Glutamatergic neuron (in vitro differentiated cells): Measurements from ENCODE around the gene FRAS1. TPM values are rescaled to one million over a fixed set of nuclear protein-coding genes. Genes with fewer than 3 reads are reported as not detected.

Source experiments
- DNase-seq: peaks from one replicate; pipeline ENCODE4 v3.0.0; 2022
- H3K27ac Mint-ChIP-seq: one replicate; pipeline ENCODE4 v1.8.0; 2020; ENCODE audit warnings: mild to moderate bottlenecking, mixed read lengths, inconsistent platforms; ENCODE audit not compliant: unreplicated experiment
- H3K27me3 Mint-ChIP-seq: one replicate; pipeline ENCODE4 v1.8.0; 2020; ENCODE audit warnings: mild to moderate bottlenecking, moderate library complexity, mixed read lengths, inconsistent platforms; ENCODE audit not compliant: unreplicated experiment
- H3K36me3 Mint-ChIP-seq: one replicate; pipeline ENCODE4 v1.8.0; 2020; ENCODE audit warnings: mild to moderate bottlenecking, mixed read lengths, inconsistent platforms; ENCODE audit not compliant: unreplicated experiment
- H3K4me1 Mint-ChIP-seq: one replicate; pipeline ENCODE4 v1.8.0; 2020; ENCODE audit warnings: mild to moderate bottlenecking, low read depth, mixed read lengths, inconsistent platforms; ENCODE audit not compliant: unreplicated experiment
- H3K4me3 Mint-ChIP-seq: one replicate; pipeline ENCODE4 v1.8.0; 2020; ENCODE audit warnings: mild to moderate bottlenecking, mixed read lengths, inconsistent platforms; ENCODE audit not compliant: unreplicated experiment
- H3K9me3 Mint-ChIP-seq: one replicate; pipeline ENCODE4 v1.8.0; 2020; ENCODE audit warnings: mild to moderate bottlenecking, moderate library complexity, mixed read lengths, inconsistent platforms; ENCODE audit not compliant: unreplicated experiment
- total RNA-seq: library from RNA; stranded (reverse); fragmentation: NEBNext Ultra II Directional; extraction: Animal tissue kit (Norgen Biotek cat#: 25700); gene quantifications from one replicate; pipeline ENCODE4 v1.2.1, GENCODE V29; 2021; ENCODE audit not compliant: unreplicated experiment
- TF ChIP-seq, protein P1 (sequence below): fragments of 200-600 bp; sonication (generic); IDR thresholded peaks from one replicate; pipeline ENCODE4 v1.5.0; 2021; ENCODE audit not compliant: partially characterized antibody, unreplicated experiment

The FRAS1 gene
- total RNA-seq, 1 donor from 2014 or later: 18.7 TPM

DNA sequence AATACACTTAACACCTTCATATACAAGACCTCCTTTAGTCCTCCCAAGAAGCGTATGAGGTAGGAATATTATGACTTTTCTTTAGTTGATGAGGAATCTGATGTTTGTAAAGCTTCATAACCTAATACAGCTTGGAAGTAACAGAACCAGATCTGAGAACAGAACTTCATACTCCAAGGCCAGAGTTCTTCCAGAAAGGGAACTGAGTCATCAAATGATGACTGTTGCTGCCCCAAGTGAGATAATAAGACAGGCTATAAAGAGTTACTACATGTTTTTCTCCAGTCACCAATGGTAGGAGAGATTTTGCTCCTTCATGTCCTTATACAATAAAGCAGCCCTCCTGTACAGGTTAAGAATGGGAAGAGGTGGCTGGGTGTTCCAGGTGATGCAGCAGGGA, 420.2 kb downstream of the FRAS1 start:
- H3K4me1 Mint-ChIP-seq: no peaks in the 10 kb centered on the region
- TF ChIP-seq, protein P1, sequence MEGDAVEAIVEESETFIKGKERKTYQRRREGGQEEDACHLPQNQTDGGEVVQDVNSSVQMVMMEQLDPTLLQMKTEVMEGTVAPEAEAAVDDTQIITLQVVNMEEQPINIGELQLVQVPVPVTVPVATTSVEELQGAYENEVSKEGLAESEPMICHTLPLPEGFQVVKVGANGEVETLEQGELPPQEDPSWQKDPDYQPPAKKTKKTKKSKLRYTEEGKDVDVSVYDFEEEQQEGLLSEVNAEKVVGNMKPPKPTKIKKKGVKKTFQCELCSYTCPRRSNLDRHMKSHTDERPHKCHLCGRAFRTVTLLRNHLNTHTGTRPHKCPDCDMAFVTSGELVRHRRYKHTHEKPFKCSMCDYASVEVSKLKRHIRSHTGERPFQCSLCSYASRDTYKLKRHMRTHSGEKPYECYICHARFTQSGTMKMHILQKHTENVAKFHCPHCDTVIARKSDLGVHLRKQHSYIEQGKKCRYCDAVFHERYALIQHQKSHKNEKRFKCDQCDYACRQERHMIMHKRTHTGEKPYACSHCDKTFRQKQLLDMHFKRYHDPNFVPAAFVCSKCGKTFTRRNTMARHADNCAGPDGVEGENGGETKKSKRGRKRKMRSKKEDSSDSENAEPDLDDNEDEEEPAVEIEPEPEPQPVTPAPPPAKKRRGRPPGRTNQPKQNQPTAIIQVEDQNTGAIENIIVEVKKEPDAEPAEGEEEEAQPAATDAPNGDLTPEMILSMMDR: no peak
- H3K4me3 Mint-ChIP-seq: no peak overlapping the region
- no peaks in the 10 kb centered on the region for H3K36me3 Mint-ChIP-seq
- peaks cover 2% of the 10 kb centered on the region for H3K9me3 Mint-ChIP-seq
- no peak for DNase-seq
- H3K27me3 Mint-ChIP-seq: no peaks in the 10 kb centered on the region
- H3K27ac Mint-ChIP-seq: no peak overlapping the region

DNA sequence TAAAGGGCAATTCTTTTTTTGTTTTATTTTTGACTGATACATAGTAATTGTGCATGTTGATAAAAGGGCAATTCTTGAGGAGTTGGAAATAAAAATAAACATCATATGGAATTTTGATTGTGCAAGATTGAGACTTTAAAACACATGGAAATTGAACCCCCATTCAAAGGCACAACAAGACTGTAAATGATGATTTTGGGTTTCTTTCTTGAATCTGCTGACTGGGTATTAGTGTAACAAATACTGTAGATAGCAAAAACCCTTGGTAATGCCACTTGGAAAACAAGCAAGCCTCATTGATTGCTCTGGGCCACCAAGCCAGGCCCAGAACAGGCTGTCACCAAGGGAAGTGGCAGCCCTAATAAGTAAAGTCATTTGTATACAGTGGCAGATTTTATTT, 421.4 kb downstream of the FRAS1 start:
- DNase-seq: no peak
- H3K4me1 Mint-ChIP-seq: no peaks in the 10 kb centered on the region
- H3K9me3 Mint-ChIP-seq: peaks cover 2% of the 10 kb centered on the region
- H3K27me3 Mint-ChIP-seq: no peaks in the 10 kb centered on the region
- H3K4me3 Mint-ChIP-seq: no peak overlapping the region
- H3K27ac Mint-ChIP-seq: no peak overlapping the region
- TF ChIP-seq, protein P1: no peak
- H3K36me3 Mint-ChIP-seq: no peaks in the 10 kb centered on the region

DNA sequence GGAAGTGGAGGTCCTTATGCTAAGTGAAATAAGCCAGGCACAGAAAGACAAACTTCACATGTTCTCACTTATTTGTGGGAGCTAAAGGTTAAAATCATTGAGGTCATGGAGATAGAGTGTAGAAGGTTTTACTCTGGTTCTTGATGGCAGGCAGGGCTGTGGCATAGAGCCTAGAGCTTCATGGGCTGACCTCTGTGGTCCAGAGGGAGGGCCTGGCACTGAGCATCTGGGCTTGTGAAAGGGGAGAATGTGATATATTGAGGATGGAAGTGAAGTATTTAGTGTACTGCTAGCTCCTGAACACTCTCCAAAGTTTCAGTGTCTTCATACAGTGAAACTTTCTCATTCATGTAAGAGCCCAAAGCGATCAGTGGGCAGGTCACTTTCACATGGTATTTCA, 423.2 kb downstream of the FRAS1 start:
- H3K4me3 Mint-ChIP-seq: no peak overlapping the region

DNA sequence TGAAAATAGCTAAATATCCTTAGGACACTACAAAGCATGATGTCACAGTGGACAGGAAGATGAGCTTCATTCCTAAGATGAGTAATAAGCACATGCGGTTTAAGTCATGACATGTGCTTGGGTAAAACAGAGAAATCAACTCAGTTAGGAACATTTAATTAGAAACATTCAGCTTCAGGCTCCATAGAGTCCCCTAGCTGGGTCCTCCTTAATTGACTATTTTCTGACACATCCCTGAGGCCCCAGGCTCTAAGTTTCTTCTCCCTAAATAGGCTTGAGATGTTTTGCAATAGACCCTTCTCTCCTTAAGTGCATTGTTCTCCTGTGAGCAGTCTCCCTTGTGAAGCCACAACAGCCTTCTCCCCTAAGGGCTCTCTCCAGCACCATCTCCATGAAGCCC, 424.1 kb downstream of the FRAS1 start:
- H3K4me3 Mint-ChIP-seq: no peak overlapping the region
- TF ChIP-seq, protein P1: no peak
- no peaks in the 10 kb centered on the region for H3K4me1 Mint-ChIP-seq
- no peaks in the 10 kb centered on the region for H3K36me3 Mint-ChIP-seq
- H3K27ac Mint-ChIP-seq: no peak overlapping the region
- H3K27me3 Mint-ChIP-seq: no peaks in the 10 kb centered on the region
- DNase-seq: no peak
- H3K9me3 Mint-ChIP-seq: peaks cover 2% of the 10 kb centered on the region

More for the DNA sequence above, 423.2 kb downstream of the FRAS1 start:
- TF ChIP-seq, protein P1: no peak
- Mint-ChIP-seq H3K27me3 (no peaks in the 10 kb centered on the region), H3K36me3 (no peaks in the 10 kb centered on the region), H3K27ac (no peak overlapping the region), H3K9me3 (peaks cover 2% of the 10 kb centered on the region), H3K4me1 (no peaks in the 10 kb centered on the region)
- DNase-seq: no peak

DNA sequence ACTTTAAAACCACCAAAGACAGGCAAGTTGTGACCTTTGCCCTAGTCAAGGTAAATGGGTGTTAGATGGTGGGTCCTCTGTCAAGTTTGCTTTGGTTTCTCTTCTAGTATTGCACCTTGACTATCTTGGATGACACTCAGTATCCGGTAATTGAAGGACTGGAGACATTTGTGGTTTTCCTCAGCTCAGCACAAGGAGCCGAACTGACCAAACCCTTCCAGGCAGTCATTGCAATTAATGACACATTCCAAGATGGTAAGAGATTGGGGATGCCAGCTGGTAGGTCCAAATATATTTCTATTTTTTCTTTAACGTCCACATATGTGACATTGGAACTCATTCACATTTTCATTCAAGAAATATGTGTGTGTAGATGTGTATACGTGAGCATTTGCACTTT, 425.2 kb downstream of the FRAS1 start:
- TF ChIP-seq, protein P1: no peak
- no peak for DNase-seq
- no peak overlapping the region for H3K4me3 Mint-ChIP-seq
- H3K9me3 Mint-ChIP-seq: peaks cover 2% of the 10 kb centered on the region
- H3K27ac Mint-ChIP-seq: no peak overlapping the region
- H3K36me3 Mint-ChIP-seq: no peaks in the 10 kb centered on the region
- H3K27me3 Mint-ChIP-seq: no peaks in the 10 kb centered on the region
- no peaks in the 10 kb centered on the region for H3K4me1 Mint-ChIP-seq
